GM18507 (cell line): Measurements from ENCODE around the gene MKX.

ENCODE experiments used
- DNase-seq: peaks from one replicate; pipeline ENCODE4 v3.0.0; 2011; ENCODE audit warnings: low read depth; ENCODE audit not compliant: insufficient read length; ENCODE audit errors: extremely low spot score
- FAIRE-seq: peaks from 2 replicates; lab custom pipeline; 2011; peaks lifted over from hg19 to GRCh38; lab: Jason Lieb, UNC

MKX gene

GRCh38 chr10:27661514-27662286 lies 83.9 kb downstream of the MKX start:
- DNase-seq (no peak), FAIRE-seq (no peak)

GRCh38 chr10:27660711-27661110 lies 84.9 kb downstream of the MKX start:
- DNase-seq = no peak
- FAIRE-seq = no peak

- DNase-seq = no peak
- FAIRE-seq = no peak
These were observed 85.4 kb downstream of the MKX start for GRCh38 chr10:27660268-27660667.

- DNase-seq (no peak), FAIRE-seq (no peak)
These were observed 85.8 kb downstream of the MKX start for GRCh38 chr10:27659786-27660185.

GRCh38 chr10:27658788-27659187 lies 86.8 kb downstream of the MKX start:
- DNase-seq = no peak
- FAIRE-seq = no peak

- DNase-seq (no peak), FAIRE-seq (no peak)
These were observed 90.3 kb downstream of the MKX start for GRCh38 chr10:27655296-27655695.

- FAIRE-seq = no peak
These were observed 91.3 kb downstream of the MKX start for GRCh38 chr10:27654284-27654683.

GRCh38 chr10:27646604-27647175 lies 98.9 kb downstream of the MKX start:
- DNase-seq (no peak), FAIRE-seq (no peak)

More at GRCh38 chr10:27654284-27654683, 91.3 kb downstream of the MKX start:
- no peak for DNase-seq

- no peak for FAIRE-seq
- no peak for DNase-seq
These were observed 99.4 kb downstream of the MKX start for GRCh38 chr10:27646194-27646593.

- no peak for FAIRE-seq
- DNase-seq = no peak
These were observed 101.2 kb downstream of the MKX start for GRCh38 chr10:27644307-27644939.

GRCh38 chr10:27643301-27643700 lies 102.3 kb downstream of the MKX start:
- FAIRE-seq = no peak
- DNase-seq = no peak

GRCh38 chr10:27642023-27642589 lies 103.5 kb downstream of the MKX start:
- FAIRE-seq (no peak), DNase-seq (no peak)

GRCh38 chr10:27638071-27638750 lies 107.4 kb downstream of the MKX start:
- DNase-seq = no peak
- no peak for FAIRE-seq

GRCh38 chr10:27637601-27638000 lies 108.0 kb downstream of the MKX start:
- FAIRE-seq (no peak), DNase-seq (no peak)

- no peak for DNase-seq
These were observed 108.8 kb downstream of the MKX start for GRCh38 chr10:27636816-27637215.

GRCh38 chr10:27635699-27636270 lies 109.8 kb downstream of the MKX start:
- FAIRE-seq = no peak
- no peak for DNase-seq

More at GRCh38 chr10:27636816-27637215, 108.8 kb downstream of the MKX start:
- FAIRE-seq = no peak

- FAIRE-seq = no peak
- no peak for DNase-seq
These were observed 110.3 kb downstream of the MKX start for GRCh38 chr10:27635290-27635689.

- DNase-seq (no peak), FAIRE-seq (no peak)
These were observed 117.0 kb downstream of the MKX start for GRCh38 chr10:27628621-27629020.

GRCh38 chr10:27626890-27627289 lies 118.7 kb downstream of the MKX start:
- DNase-seq = no peak

More at GRCh38 chr10:27626890-27627289, 118.7 kb downstream of the MKX start:
- no peak for FAIRE-seq
